ENCODE results near the gene TSPAN17. TPM values are rescaled to one million over a fixed set of nuclear protein-coding genes. Genes with fewer than 3 reads are reported as not detected.

The TSPAN17 gene
- polyA plus RNA-seq, 1 experiment = 65.8 TPM

GRCh38 chr5:176663566-176663965, 16.3 kb downstream of the TSPAN17 start:
- H3K27me3 ChIP-seq (ENCODE audit: control insufficient read depth, insufficient read depth, low read length) = peaks cover 26% of the 10 kb centered on the region
- ChIA-PET POLR2A (no interaction called here), CTCF (interaction anchor here (1.4 kb wide), 1 partner anchor 14 kb away, joined by 3 read pairs; no protein-coding TSS in a partner anchor)
- DNase-seq (ENCODE audit: low read depth) = no peak
- no peaks in the 10 kb centered on the region for H3K36me3 ChIP-seq (ENCODE audit: control insufficient read depth, insufficient read depth, low read length)
- no peak for TF ChIP-seq CTCF (IDR thresholded peaks at IDR 0.05; ENCODE audit: insufficient read depth, low read depth, low read length)
- H3K4me3 ChIP-seq (ENCODE audit: low read depth, low read length) = no peak overlapping the region

GRCh38 chr5:176664479-176664878, 17.2 kb downstream of the TSPAN17 start:
- no peak for DNase-seq (ENCODE audit: low read depth)
- no peak for TF ChIP-seq CTCF (IDR thresholded peaks at IDR 0.05; ENCODE audit: insufficient read depth, low read depth, low read length)
- Histone ChIP-seq H3K4me3 (ENCODE audit: low read depth, low read length) (no peak overlapping the region), H3K27me3 (ENCODE audit: control insufficient read depth, insufficient read depth, low read length) (peaks cover 30% of the 10 kb centered on the region), H3K36me3 (ENCODE audit: control insufficient read depth, insufficient read depth, low read length) (no peaks in the 10 kb centered on the region)
- ChIA-PET CTCF (interaction anchor here (0.7 to 1.4 kb wide), 3 partner anchors 12 to 287 kb away, joined by 3 read pairs; no protein-coding TSS in a partner anchor), POLR2A (no interaction called here)

GRCh38 chr5:176664886-176665285, 17.6 kb downstream of the TSPAN17 start:
- no peak for DNase-seq (ENCODE audit: low read depth)
- peaks cover 33% of the 10 kb centered on the region for H3K27me3 ChIP-seq (ENCODE audit: control insufficient read depth, insufficient read depth, low read length)
- TF ChIP-seq CTCF (IDR thresholded peaks at IDR 0.05; ENCODE audit: insufficient read depth, low read depth, low read length) = no peak
- ChIA-PET CTCF (interaction anchor here (1.4 kb wide), 1 partner anchor 13 kb away, joined by 3 read pairs; no protein-coding TSS in a partner anchor), POLR2A (no interaction called here)
- H3K4me3 ChIP-seq (ENCODE audit: low read depth, low read length) = no peak overlapping the region
- no peaks in the 10 kb centered on the region for H3K36me3 ChIP-seq (ENCODE audit: control insufficient read depth, insufficient read depth, low read length)

- ChIA-PET CTCF (interaction anchor here (0.6 kb wide), 1 partner anchor 437 kb away, joined by 3 read pairs; no protein-coding TSS in a partner anchor), POLR2A (no interaction called here)
- Histone ChIP-seq H3K4me3 (ENCODE audit: low read depth, low read length) (no peak overlapping the region), H3K27me3 (ENCODE audit: control insufficient read depth, insufficient read depth, low read length) (peaks cover 39% of the 10 kb centered on the region), H3K36me3 (ENCODE audit: control insufficient read depth, insufficient read depth, low read length) (no peaks in the 10 kb centered on the region)
- DNase-seq (ENCODE audit: low read depth) = no peak
- no peak for TF ChIP-seq CTCF (IDR thresholded peaks at IDR 0.05; ENCODE audit: insufficient read depth, low read depth, low read length)
These were observed 18.2 kb downstream of the TSPAN17 start for GRCh38 chr5:176665517-176665916.

- no peak for DNase-seq (ENCODE audit: low read depth)
- no peaks in the 10 kb centered on the region for H3K36me3 ChIP-seq (ENCODE audit: control insufficient read depth, insufficient read depth, low read length)
- H3K27me3 ChIP-seq (ENCODE audit: control insufficient read depth, insufficient read depth, low read length) = peaks cover 41% of the 10 kb centered on the region
- ChIA-PET CTCF (interaction anchor here (0.8 to 4.1 kb wide), 4 partner anchors 7 to 98 kb away, joined by 3 to 29 read pairs (median 10); no protein-coding TSS in a partner anchor), POLR2A (no interaction called here)
- no peak for TF ChIP-seq CTCF (IDR thresholded peaks at IDR 0.05; ENCODE audit: insufficient read depth, low read depth, low read length)
- H3K4me3 ChIP-seq (ENCODE audit: low read depth, low read length) = no peak overlapping the region
These were observed 20.4 kb downstream of the TSPAN17 start for GRCh38 chr5:176667637-176668036.
